ENCODE results near the gene MED8.

Gene MED8

DNA sequence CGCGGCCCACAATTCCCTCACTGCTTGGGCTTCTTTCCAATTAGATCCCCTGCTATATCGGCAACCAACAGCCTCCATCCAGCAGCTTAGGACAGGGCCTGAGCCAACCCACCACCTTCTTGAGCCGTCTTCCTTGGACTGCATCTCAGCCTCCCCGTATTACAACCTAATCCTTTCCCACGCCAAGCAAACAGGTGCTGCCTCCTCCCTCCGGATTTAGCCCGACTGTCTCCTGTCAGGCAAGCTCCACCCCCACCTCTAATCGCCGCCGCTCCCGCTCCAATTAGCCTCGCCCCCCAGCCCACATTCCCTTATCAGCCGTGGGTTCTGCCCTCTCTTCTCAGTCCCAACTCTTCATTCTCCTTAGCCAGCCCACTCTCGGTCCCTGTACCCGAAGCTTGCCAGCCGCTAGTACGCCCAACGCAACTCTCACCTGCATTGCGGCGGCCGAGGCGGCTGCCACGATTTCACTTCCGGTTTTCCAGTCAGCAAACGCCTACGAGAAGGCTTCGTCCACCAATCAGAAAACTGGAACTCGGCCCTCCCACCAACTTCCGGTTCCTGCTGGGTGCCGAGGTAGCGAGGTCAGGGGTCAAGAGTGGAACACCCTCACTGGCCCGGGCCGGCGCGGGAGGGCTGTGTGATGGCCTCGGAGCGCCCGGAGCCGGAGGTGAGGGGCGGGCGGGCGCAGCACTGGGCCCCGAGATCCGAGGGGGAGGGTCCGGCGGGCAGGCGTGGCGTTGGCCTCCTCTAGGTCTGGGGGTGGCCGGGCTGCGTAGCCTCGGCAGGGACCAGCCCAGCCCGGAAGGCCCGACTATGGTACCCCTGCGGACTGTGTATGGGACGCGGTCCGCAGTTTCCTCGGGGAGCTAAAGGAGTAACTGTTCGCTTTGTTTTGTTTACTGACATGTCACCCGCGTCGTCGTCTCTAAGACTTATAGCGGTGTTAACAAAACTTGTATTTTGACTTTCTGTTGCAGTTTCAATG lies at the start of gene MED8, which contains the start of gene SZT2:
TSS of gene MED8 (minus strand) at position 475 of the 988 bp plus-strand sequence. CDS start at position 439, 36 bp downstream.
TSS of gene SZT2 (plus strand) at position 574 of the 988 bp plus-strand sequence. CDS start at position 644, 70 bp downstream.
- TF ChIP-seq, protein P1, sequence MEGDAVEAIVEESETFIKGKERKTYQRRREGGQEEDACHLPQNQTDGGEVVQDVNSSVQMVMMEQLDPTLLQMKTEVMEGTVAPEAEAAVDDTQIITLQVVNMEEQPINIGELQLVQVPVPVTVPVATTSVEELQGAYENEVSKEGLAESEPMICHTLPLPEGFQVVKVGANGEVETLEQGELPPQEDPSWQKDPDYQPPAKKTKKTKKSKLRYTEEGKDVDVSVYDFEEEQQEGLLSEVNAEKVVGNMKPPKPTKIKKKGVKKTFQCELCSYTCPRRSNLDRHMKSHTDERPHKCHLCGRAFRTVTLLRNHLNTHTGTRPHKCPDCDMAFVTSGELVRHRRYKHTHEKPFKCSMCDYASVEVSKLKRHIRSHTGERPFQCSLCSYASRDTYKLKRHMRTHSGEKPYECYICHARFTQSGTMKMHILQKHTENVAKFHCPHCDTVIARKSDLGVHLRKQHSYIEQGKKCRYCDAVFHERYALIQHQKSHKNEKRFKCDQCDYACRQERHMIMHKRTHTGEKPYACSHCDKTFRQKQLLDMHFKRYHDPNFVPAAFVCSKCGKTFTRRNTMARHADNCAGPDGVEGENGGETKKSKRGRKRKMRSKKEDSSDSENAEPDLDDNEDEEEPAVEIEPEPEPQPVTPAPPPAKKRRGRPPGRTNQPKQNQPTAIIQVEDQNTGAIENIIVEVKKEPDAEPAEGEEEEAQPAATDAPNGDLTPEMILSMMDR (IDR thresholded peaks at IDR 0.05; ENCODE audit: low read length), result no peak
- TF ChIP-seq EZH2 (IDR thresholded peaks at IDR 0.05; ENCODE audit: borderline replicate concordance, low read length), result no peak
- Histone ChIP-seq H4K20me1 (ENCODE audit: insufficient read depth, low read length) (no peaks in the 10 kb centered on the region), H3K4me1 (ENCODE audit: insufficient read depth, low read length, severe bottlenecking) (peaks cover 23% of the 10 kb centered on the region)

GRCh38 chr1:43438953-43439581 lies 49.5 kb upstream of the MED8 start:
- H3F3A ChIP-seq (ENCODE audit: insufficient read depth, low read length), result no peaks in the 10 kb centered on the region
- no peak overlapping the region for H3K9ac ChIP-seq (ENCODE audit: low read length)
- peaks cover 31% of the 10 kb centered on the region; the same call in 1 of the 2 replicates for H3K36me3 ChIP-seq (ENCODE audit: insufficient read depth, low read length)
- TF ChIP-seq, protein P1 (IDR thresholded peaks at IDR 0.05; ENCODE audit: low read length), result no peak
- TF ChIP-seq EZH2 (IDR thresholded peaks at IDR 0.05; ENCODE audit: borderline replicate concordance, low read length), result no peak
- H2AFZ ChIP-seq (ENCODE audit: low read length), result no peak overlapping the region
- no peaks in the 10 kb centered on the region for H3K9me2 ChIP-seq (ENCODE audit: low read depth, low read length)
- H3K4me1 ChIP-seq (ENCODE audit: insufficient read depth, low read length, severe bottlenecking), result no peaks in the 10 kb centered on the region
- no peak overlapping the region for H3K27ac ChIP-seq (ENCODE audit: low read depth, low read length, poor library complexity, severe bottlenecking)
- no peaks in the 10 kb centered on the region for H3K27me3 ChIP-seq (ENCODE audit: insufficient read depth, low read length)
- H3K9me3 ChIP-seq (ENCODE audit: low read length), result no peaks in the 10 kb centered on the region
- H4K20me1 ChIP-seq (ENCODE audit: insufficient read depth, low read length), result no peaks in the 10 kb centered on the region
- no peak overlapping the region for H3K4me3 ChIP-seq (ENCODE audit: low read depth, low read length, poor library complexity, severe bottlenecking)
- H3K79me2 ChIP-seq (ENCODE audit: insufficient read depth, low read length), result no peaks in the 10 kb centered on the region
- H3K4me2 ChIP-seq (ENCODE audit: low read length), result no peak overlapping the region

More for the DNA sequence above, at the start of gene MED8, which contains the start of gene SZT2:
- Histone ChIP-seq H3K9me3 (ENCODE audit: low read length) (no peaks in the 10 kb centered on the region), H3K79me2 (ENCODE audit: insufficient read depth, low read length) (peaks cover 18% of the 10 kb centered on the region), H2AFZ (ENCODE audit: low read length) (no peak within 1 kb of the TSS), H3F3A (ENCODE audit: insufficient read depth, low read length) (no peaks in the 10 kb centered on the region), H3K9me2 (ENCODE audit: low read depth, low read length) (no peaks in the 10 kb centered on the region), H3K9ac (ENCODE audit: low read length) (peak within 1 kb of the TSS; percentile 71), H3K27me3 (ENCODE audit: insufficient read depth, low read length) (no peaks in the 10 kb centered on the region), H3K4me2 (ENCODE audit: low read length) (peak within 1 kb of the TSS; percentile 97), H3K27ac (ENCODE audit: low read depth, low read length, poor library complexity, severe bottlenecking) (no peak within 1 kb of the TSS), H3K4me3 (ENCODE audit: low read depth, low read length, poor library complexity, severe bottlenecking) (peak within 1 kb of the TSS; percentile 72), H3K36me3 (ENCODE audit: insufficient read depth, low read length) (peaks cover 31% of the 10 kb centered on the region)

GRCh38 chr1:43438576-43438952 lies 49.0 kb upstream of the MED8 start:
- H2AFZ ChIP-seq (ENCODE audit: low read length), result no peak overlapping the region
- no peaks in the 10 kb centered on the region for H3K79me2 ChIP-seq (ENCODE audit: insufficient read depth, low read length)
- no peak overlapping the region for H3K9ac ChIP-seq (ENCODE audit: low read length)
- no peaks in the 10 kb centered on the region for H4K20me1 ChIP-seq (ENCODE audit: insufficient read depth, low read length)
- no peaks in the 10 kb centered on the region for H3K9me3 ChIP-seq (ENCODE audit: low read length)
- H3K4me1 ChIP-seq (ENCODE audit: insufficient read depth, low read length, severe bottlenecking), result no peaks in the 10 kb centered on the region
- no peak overlapping the region for H3K4me3 ChIP-seq (ENCODE audit: low read depth, low read length, poor library complexity, severe bottlenecking)
- H3F3A ChIP-seq (ENCODE audit: insufficient read depth, low read length), result no peaks in the 10 kb centered on the region
- TF ChIP-seq, protein P1 (IDR thresholded peaks at IDR 0.05; ENCODE audit: low read length), result no peak
- no peak for TF ChIP-seq EZH2 (IDR thresholded peaks at IDR 0.05; ENCODE audit: borderline replicate concordance, low read length)
- H3K27ac ChIP-seq (ENCODE audit: low read depth, low read length, poor library complexity, severe bottlenecking), result no peak overlapping the region
- no peak overlapping the region for H3K4me2 ChIP-seq (ENCODE audit: low read length)
- no peaks in the 10 kb centered on the region for H3K27me3 ChIP-seq (ENCODE audit: insufficient read depth, low read length)
- no peaks in the 10 kb centered on the region for H3K9me2 ChIP-seq (ENCODE audit: low read depth, low read length)
- peaks cover 31% of the 10 kb centered on the region for H3K36me3 ChIP-seq (ENCODE audit: insufficient read depth, low read length)

Measured in OCI-LY1 (cell line).